ENCODE data around the gene ADAMTS12. TPM values are rescaled to one million over a fixed set of nuclear protein-coding genes. Genes with fewer than 3 reads are reported as not detected.

Gene ADAMTS12
- total RNA-seq, 1 experiment from 2014 or later, result 0.15 TPM

DNA sequence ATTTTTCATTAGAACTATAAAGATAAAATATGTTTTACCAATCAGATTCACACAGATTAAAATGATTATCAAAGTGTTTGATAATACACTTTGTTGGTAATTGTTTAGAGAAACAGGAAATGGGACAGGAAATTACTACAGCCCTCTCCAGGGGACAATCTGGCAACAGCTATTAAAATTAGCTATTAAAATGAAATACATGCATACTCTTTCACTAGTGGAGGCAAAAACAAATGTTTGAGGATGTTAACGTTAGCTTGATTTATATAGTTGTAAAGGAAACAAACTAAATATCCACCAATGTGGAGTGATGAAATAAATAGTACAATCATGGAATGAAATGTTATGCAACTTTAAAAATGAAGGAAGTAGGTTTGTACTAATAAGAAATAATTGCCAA is 397.3 kb downstream of the ADAMTS12 start:
- POLR2A ChIA-PET, result no interaction called here
- TF ChIP-seq SIN3A (IDR thresholded peaks at IDR 0.05; ENCODE audit: borderline replicate concordance, insufficient read depth, low read depth, low read length) (no peak), TCF7L2 (IDR thresholded peaks at IDR 0.05; ENCODE audit: low read depth, low read length) (no peak), POLR2AphosphoS5 (IDR thresholded peaks at IDR 0.05; ENCODE audit: low read depth, low read length) (no peak)
- H3K9me3 ChIP-seq (ENCODE audit: control insufficient read depth, insufficient read depth, low read depth, low read length), result no peaks in the 10 kb centered on the region
- no peaks in the 10 kb centered on the region for H3K4me1 ChIP-seq (ENCODE audit: control insufficient read depth, insufficient read depth, low read length)
- DNase-seq (ENCODE audit: low read depth, low spot score), result no peak
- in situ Hi-C loops (cut with HindIII; ENCODE audit: low pct_unique_long_range_greater_than_20kb, low sequenced_read_pairs) (no loop called here), intact Hi-C loops (cut with micrococcal nuclease; ENCODE audit: unreplicated experiment) (no loop called here)
- H3K27me3 ChIP-seq (ENCODE audit: control insufficient read depth, insufficient read depth, low read length), result no peaks in the 10 kb centered on the region
- no peaks in the 10 kb centered on the region for H3K36me3 ChIP-seq (ENCODE audit: control insufficient read depth, insufficient read depth, low read length)
- BruUV-seq (replicated peaks), result no TSS peak
- ATAC-seq, result no peak
- CTCF ChIA-PET, result no interaction called here
- no peak overlapping the region for H3K27ac ChIP-seq (ENCODE audit: low read length)
- no peak overlapping the region for H3K4me3 ChIP-seq (ENCODE audit: low read depth in 2 of 2, low read length in 2 of 2)

DNA sequence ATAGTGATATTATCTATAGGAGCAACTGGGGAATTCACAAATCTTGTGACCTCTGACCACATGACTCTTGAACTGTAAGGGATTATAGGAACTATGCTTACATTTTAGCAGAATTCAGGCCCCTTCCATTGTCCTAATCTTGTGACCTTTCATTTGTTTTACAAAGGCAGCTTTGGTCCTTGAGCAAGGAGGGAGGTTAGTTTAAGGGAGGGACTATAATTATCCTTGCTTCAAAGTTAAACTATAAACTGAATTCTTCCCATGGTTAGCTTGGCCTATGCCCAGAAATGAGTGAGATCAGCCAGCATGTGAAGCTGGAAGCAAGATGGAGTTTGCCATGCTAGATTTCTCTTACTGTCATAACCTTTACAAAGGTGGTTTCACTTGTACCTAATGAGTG is 399.8 kb downstream of the ADAMTS12 start:
- intact Hi-C loops (cut with micrococcal nuclease; ENCODE audit: unreplicated experiment), result no loop called here
- no peaks in the 10 kb centered on the region for H3K4me1 ChIP-seq (ENCODE audit: control insufficient read depth, insufficient read depth, low read length)
- no peaks in the 10 kb centered on the region for H3K36me3 ChIP-seq (ENCODE audit: control insufficient read depth, insufficient read depth, low read length)
- H3K27ac ChIP-seq (ENCODE audit: low read length), result no peak overlapping the region
- ChIA-PET POLR2A (no interaction called here), CTCF (no interaction called here)
- no peaks in the 10 kb centered on the region for H3K9me3 ChIP-seq (ENCODE audit: control insufficient read depth, insufficient read depth, low read depth, low read length)
- TF ChIP-seq SIN3A (IDR thresholded peaks at IDR 0.05; ENCODE audit: borderline replicate concordance, insufficient read depth, low read depth, low read length) (no peak), POLR2AphosphoS5 (IDR thresholded peaks at IDR 0.05; ENCODE audit: low read depth, low read length) (no peak), TCF7L2 (IDR thresholded peaks at IDR 0.05; ENCODE audit: low read depth, low read length) (no peak)
- TF ChIP-seq, protein P1, sequence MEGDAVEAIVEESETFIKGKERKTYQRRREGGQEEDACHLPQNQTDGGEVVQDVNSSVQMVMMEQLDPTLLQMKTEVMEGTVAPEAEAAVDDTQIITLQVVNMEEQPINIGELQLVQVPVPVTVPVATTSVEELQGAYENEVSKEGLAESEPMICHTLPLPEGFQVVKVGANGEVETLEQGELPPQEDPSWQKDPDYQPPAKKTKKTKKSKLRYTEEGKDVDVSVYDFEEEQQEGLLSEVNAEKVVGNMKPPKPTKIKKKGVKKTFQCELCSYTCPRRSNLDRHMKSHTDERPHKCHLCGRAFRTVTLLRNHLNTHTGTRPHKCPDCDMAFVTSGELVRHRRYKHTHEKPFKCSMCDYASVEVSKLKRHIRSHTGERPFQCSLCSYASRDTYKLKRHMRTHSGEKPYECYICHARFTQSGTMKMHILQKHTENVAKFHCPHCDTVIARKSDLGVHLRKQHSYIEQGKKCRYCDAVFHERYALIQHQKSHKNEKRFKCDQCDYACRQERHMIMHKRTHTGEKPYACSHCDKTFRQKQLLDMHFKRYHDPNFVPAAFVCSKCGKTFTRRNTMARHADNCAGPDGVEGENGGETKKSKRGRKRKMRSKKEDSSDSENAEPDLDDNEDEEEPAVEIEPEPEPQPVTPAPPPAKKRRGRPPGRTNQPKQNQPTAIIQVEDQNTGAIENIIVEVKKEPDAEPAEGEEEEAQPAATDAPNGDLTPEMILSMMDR (IDR thresholded peaks at IDR 0.05), result no peak
- TF ChIP-seq, protein P2, sequence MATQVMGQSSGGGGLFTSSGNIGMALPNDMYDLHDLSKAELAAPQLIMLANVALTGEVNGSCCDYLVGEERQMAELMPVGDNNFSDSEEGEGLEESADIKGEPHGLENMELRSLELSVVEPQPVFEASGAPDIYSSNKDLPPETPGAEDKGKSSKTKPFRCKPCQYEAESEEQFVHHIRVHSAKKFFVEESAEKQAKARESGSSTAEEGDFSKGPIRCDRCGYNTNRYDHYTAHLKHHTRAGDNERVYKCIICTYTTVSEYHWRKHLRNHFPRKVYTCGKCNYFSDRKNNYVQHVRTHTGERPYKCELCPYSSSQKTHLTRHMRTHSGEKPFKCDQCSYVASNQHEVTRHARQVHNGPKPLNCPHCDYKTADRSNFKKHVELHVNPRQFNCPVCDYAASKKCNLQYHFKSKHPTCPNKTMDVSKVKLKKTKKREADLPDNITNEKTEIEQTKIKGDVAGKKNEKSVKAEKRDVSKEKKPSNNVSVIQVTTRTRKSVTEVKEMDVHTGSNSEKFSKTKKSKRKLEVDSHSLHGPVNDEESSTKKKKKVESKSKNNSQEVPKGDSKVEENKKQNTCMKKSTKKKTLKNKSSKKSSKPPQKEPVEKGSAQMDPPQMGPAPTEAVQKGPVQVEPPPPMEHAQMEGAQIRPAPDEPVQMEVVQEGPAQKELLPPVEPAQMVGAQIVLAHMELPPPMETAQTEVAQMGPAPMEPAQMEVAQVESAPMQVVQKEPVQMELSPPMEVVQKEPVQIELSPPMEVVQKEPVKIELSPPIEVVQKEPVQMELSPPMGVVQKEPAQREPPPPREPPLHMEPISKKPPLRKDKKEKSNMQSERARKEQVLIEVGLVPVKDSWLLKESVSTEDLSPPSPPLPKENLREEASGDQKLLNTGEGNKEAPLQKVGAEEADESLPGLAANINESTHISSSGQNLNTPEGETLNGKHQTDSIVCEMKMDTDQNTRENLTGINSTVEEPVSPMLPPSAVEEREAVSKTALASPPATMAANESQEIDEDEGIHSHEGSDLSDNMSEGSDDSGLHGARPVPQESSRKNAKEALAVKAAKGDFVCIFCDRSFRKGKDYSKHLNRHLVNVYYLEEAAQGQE (IDR thresholded peaks at IDR 0.05; ENCODE audit: insufficient read depth in 1 of 2, low read depth in 2 of 2, low read length in 1 of 2), result no peak
- no peaks in the 10 kb centered on the region for H3K27me3 ChIP-seq (ENCODE audit: control insufficient read depth, insufficient read depth, low read length)
- no peak for ATAC-seq
- H3K4me3 ChIP-seq (ENCODE audit: low read depth in 2 of 2, low read length in 2 of 2), result no peak overlapping the region
- DNase-seq (ENCODE audit: low read depth, low spot score), result no peak
- no TSS peak for BruUV-seq (replicated peaks)
- in situ Hi-C loops (cut with HindIII; ENCODE audit: low pct_unique_long_range_greater_than_20kb, low sequenced_read_pairs), result no loop called here

DNA sequence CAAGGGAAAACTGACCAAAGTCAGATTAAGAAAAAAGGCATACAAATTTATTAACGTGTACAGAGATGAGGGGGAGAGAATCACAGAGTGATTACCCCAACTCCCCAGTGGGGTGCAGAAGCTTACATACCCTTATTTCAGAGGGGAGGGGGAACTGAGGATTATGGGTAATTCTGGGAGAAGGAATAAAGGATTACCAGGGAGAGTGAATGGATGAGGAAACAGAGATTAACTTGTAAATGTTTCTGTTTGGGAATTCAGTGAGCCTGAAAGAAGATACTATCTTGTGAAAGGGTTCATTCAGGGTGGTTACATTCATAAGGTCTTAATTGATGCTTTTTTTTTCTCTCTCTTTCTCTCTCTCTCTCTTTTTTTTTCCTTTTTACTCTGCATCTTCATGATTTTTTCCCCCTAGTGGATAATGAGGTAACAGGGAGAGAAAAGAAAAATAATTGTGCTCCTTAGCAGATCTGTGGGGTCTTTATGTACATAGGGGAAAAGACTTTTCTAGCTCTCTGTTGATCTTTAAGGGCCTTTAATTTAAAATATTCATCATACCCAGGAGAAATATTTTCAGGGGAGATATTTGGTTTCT is 401.6 kb downstream of the ADAMTS12 start:
- no peak for TF ChIP-seq TCF7L2 (IDR thresholded peaks at IDR 0.05; ENCODE audit: low read depth, low read length)
- TF ChIP-seq, protein P1 (IDR thresholded peaks at IDR 0.05), result no peak
- TF ChIP-seq, protein P2 (IDR thresholded peaks at IDR 0.05; ENCODE audit: insufficient read depth in 1 of 2, low read depth in 2 of 2, low read length in 1 of 2), result no peak
- TF ChIP-seq SIN3A (IDR thresholded peaks at IDR 0.05; ENCODE audit: borderline replicate concordance, insufficient read depth, low read depth, low read length), result no peak
- no peak for TF ChIP-seq POLR2AphosphoS5 (IDR thresholded peaks at IDR 0.05; ENCODE audit: low read depth, low read length)
- CTCF ChIA-PET, result no interaction called here
- Histone ChIP-seq H3K27me3 (ENCODE audit: control insufficient read depth, insufficient read depth, low read length) (no peaks in the 10 kb centered on the region), H3K4me3 (ENCODE audit: low read depth in 2 of 2, low read length in 2 of 2) (no peak overlapping the region), H3K36me3 (ENCODE audit: control insufficient read depth, insufficient read depth, low read length) (no peaks in the 10 kb centered on the region), H3K4me1 (ENCODE audit: control insufficient read depth, insufficient read depth, low read length) (no peaks in the 10 kb centered on the region), H3K9me3 (ENCODE audit: control insufficient read depth, insufficient read depth, low read depth, low read length) (no peaks in the 10 kb centered on the region), H3K27ac (ENCODE audit: low read length) (no peak overlapping the region)
- ATAC-seq, result no peak
- POLR2A ChIA-PET, result no interaction called here
- intact Hi-C loops (cut with micrococcal nuclease; ENCODE audit: unreplicated experiment), result no loop called here
- in situ Hi-C loops (cut with HindIII; ENCODE audit: low pct_unique_long_range_greater_than_20kb, low sequenced_read_pairs), result no loop called here
- DNase-seq (ENCODE audit: low read depth, low spot score), result no peak
- no TSS peak for BruUV-seq (replicated peaks)
